Measurements from ENCODE around the gene ZBTB40.

Gene ZBTB40

GRCh38 chr1:22527555-22528296 lies 76.1 kb downstream of the ZBTB40 start:
- DNase-seq (ENCODE audit: low read depth in 1 of 2, low spot score in 1 of 2) = no peak

- no peak for DNase-seq (ENCODE audit: low read depth in 1 of 2, low spot score in 1 of 2)
Measured at GRCh38 chr1:22528451-22528850, 76.8 kb downstream of the ZBTB40 start.

- no peak for DNase-seq (ENCODE audit: low read depth in 1 of 2, low spot score in 1 of 2)
Measured at GRCh38 chr1:22529901-22530621, 78.4 kb downstream of the ZBTB40 start.

- no peak for DNase-seq (ENCODE audit: low read depth in 1 of 2, low spot score in 1 of 2)
Measured at GRCh38 chr1:22530715-22531114, 79.1 kb downstream of the ZBTB40 start.

GRCh38 chr1:22531251-22531650 lies 79.6 kb downstream of the ZBTB40 start:
- DNase-seq (ENCODE audit: low read depth in 1 of 2, low spot score in 1 of 2) = no peak

- no peak for DNase-seq (ENCODE audit: low read depth in 1 of 2, low spot score in 1 of 2)
Measured at GRCh38 chr1:22533244-22533895, 81.7 kb downstream of the ZBTB40 start.

GRCh38 chr1:22534951-22535350 lies 83.3 kb downstream of the ZBTB40 start:
- no peak for DNase-seq (ENCODE audit: low read depth in 1 of 2, low spot score in 1 of 2)

- DNase-seq (ENCODE audit: low read depth in 1 of 2, low spot score in 1 of 2) = no peak
Measured at GRCh38 chr1:22535399-22535798, 83.7 kb downstream of the ZBTB40 start.

- no peak for DNase-seq (ENCODE audit: low read depth in 1 of 2, low spot score in 1 of 2)
Measured at GRCh38 chr1:22536506-22536905, 84.9 kb downstream of the ZBTB40 start.

GRCh38 chr1:22537441-22538139 lies 85.9 kb downstream of the ZBTB40 start:
- DNase-seq (ENCODE audit: low read depth in 1 of 2, low spot score in 1 of 2) = no peak

GRCh38 chr1:22539510-22540118 lies 88.0 kb downstream of the ZBTB40 start:
- no peak for DNase-seq (ENCODE audit: low read depth in 1 of 2, low spot score in 1 of 2)

- no peak for DNase-seq (ENCODE audit: low read depth in 1 of 2, low spot score in 1 of 2)
Measured at GRCh38 chr1:22540337-22540736, 88.7 kb downstream of the ZBTB40 start.

GRCh38 chr1:22542886-22543285 lies 91.2 kb downstream of the ZBTB40 start:
- DNase-seq (ENCODE audit: low read depth in 1 of 2, low spot score in 1 of 2) = no peak

- DNase-seq (ENCODE audit: low read depth in 1 of 2, low spot score in 1 of 2) = no peak
Measured at GRCh38 chr1:22543679-22544078, 92.0 kb downstream of the ZBTB40 start.

GRCh38 chr1:22544606-22545005 lies 93.0 kb downstream of the ZBTB40 start:
- no peak for DNase-seq (ENCODE audit: low read depth in 1 of 2, low spot score in 1 of 2)

GRCh38 chr1:22545141-22545540 lies 93.5 kb downstream of the ZBTB40 start:
- no peak for DNase-seq (ENCODE audit: low read depth in 1 of 2, low spot score in 1 of 2)

GRCh38 chr1:22547186-22547817 lies 95.7 kb downstream of the ZBTB40 start:
- DNase-seq (ENCODE audit: low read depth in 1 of 2, low spot score in 1 of 2) = no peak

- no peak for DNase-seq (ENCODE audit: low read depth in 1 of 2, low spot score in 1 of 2)
Measured at GRCh38 chr1:22547818-22548462, 96.3 kb downstream of the ZBTB40 start.

- no peak for DNase-seq (ENCODE audit: low read depth in 1 of 2, low spot score in 1 of 2)
Measured at GRCh38 chr1:22550021-22550420, 98.4 kb downstream of the ZBTB40 start.

- no peak for DNase-seq (ENCODE audit: low read depth in 1 of 2, low spot score in 1 of 2)
Measured at GRCh38 chr1:22551591-22551990, 99.9 kb downstream of the ZBTB40 start.
